Osteocyte (in vitro differentiated cells): ENCODE results near the gene PHOSPHO2. TPM values are rescaled to one million over a fixed set of nuclear protein-coding genes. Genes with fewer than 3 reads are reported as not detected.
A peak's percentile ranks its signal among the peaks of the same experiment; 100 is the strongest.

Source experiments
- DNase-seq: peaks from one replicate; pipeline ENCODE4 v3.0.0; 2021; ENCODE audit warnings: mixed read lengths; ENCODE audit not compliant: unreplicated experiment; ENCODE audit errors: extremely low spot score
- H3K27ac Mint-ChIP-seq: one replicate; pipeline ENCODE4 v1.8.0; 2021; ENCODE audit warnings: mild to moderate bottlenecking, mixed read lengths; ENCODE audit not compliant: unreplicated experiment
- H3K27me3 Mint-ChIP-seq: one replicate; pipeline ENCODE4 v1.8.0; 2021; ENCODE audit warnings: mixed read lengths; ENCODE audit not compliant: unreplicated experiment
- H3K36me3 Mint-ChIP-seq: one replicate; pipeline ENCODE4 v1.8.0; 2021; ENCODE audit warnings: mixed read lengths; ENCODE audit not compliant: unreplicated experiment
- H3K4me1 Mint-ChIP-seq: one replicate; pipeline ENCODE4 v1.8.0; 2021; ENCODE audit warnings: mixed read lengths; ENCODE audit not compliant: unreplicated experiment
- H3K4me3 Mint-ChIP-seq: one replicate; pipeline ENCODE4 v1.8.0; 2021; ENCODE audit warnings: mild to moderate bottlenecking, moderate library complexity, mixed read lengths; ENCODE audit not compliant: unreplicated experiment
- H3K9me3 Mint-ChIP-seq: one replicate; pipeline ENCODE4 v1.8.0; 2021; ENCODE audit warnings: mixed read lengths; ENCODE audit not compliant: unreplicated experiment
- CTCF ChIP-seq: fragments of 200-600 bp; sonication (generic); IDR thresholded peaks from 2 replicates; pipeline ENCODE4 v1.5.0; 2021; ENCODE audit warnings: antibody characterized with exemption, mild to moderate bottlenecking, moderate library complexity
- total RNA-seq: library from RNA; stranded (reverse); gene quantifications from 2 replicates; pipeline ENCODE4 v1.2.1, GENCODE V29; 2021

PHOSPHO2 gene
- total RNA-seq, 1 donor from 2014 or later, result 4.8 TPM

DNA sequence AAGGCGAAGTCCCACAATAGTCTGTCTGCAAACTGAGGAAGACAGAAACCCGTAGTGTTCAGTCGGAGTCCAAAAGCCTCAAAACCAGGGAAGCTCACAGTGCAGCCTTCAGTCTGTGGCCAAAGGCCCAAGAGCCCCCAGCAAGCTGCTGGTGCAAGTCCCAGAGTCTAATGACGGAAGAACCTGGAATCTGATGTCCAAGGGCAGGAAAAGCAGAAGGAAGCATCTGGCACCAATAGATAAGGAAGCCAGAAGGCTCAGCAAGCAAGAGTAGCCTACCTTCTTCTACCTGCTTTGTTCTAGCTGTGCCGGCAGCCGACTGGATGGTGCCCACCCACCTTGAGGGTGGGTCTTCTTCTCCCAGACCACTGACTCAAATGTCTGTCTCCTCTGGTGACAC is 21.9 kb upstream of the PHOSPHO2 start:
- no peaks in the 10 kb centered on the region for H3K36me3 Mint-ChIP-seq
- H3K9me3 Mint-ChIP-seq, result no peaks in the 10 kb centered on the region
- no peaks in the 10 kb centered on the region for H3K4me1 Mint-ChIP-seq
- H3K4me3 Mint-ChIP-seq, result no peak overlapping the region
- no peak for DNase-seq
- no peaks in the 10 kb centered on the region for H3K27me3 Mint-ChIP-seq
- TF ChIP-seq CTCF, result no peak
- H3K27ac Mint-ChIP-seq, result no peak overlapping the region

- H3K36me3 Mint-ChIP-seq, result no peaks in the 10 kb centered on the region
- no peaks in the 10 kb centered on the region for H3K4me1 Mint-ChIP-seq
- no peaks in the 10 kb centered on the region for H3K9me3 Mint-ChIP-seq
- H3K27me3 Mint-ChIP-seq, result no peaks in the 10 kb centered on the region
- DNase-seq, result no peak
- no peak overlapping the region for H3K4me3 Mint-ChIP-seq
- no peak overlapping the region for H3K27ac Mint-ChIP-seq
- TF ChIP-seq CTCF, result no peak
These were observed 21.2 kb upstream of the PHOSPHO2 start for GRCh38 chr2:169673106-169673505.

- no peak overlapping the region for H3K4me3 Mint-ChIP-seq
- no peaks in the 10 kb centered on the region for H3K4me1 Mint-ChIP-seq
- no peak for DNase-seq
- no peak for TF ChIP-seq CTCF
- no peak overlapping the region for H3K27ac Mint-ChIP-seq
- H3K9me3 Mint-ChIP-seq, result no peaks in the 10 kb centered on the region
- H3K27me3 Mint-ChIP-seq, result no peaks in the 10 kb centered on the region
- H3K36me3 Mint-ChIP-seq, result no peaks in the 10 kb centered on the region
These were observed 20.3 kb upstream of the PHOSPHO2 start for GRCh38 chr2:169673921-169674320.

- TF ChIP-seq CTCF, result peak; percentile 25
- Mint-ChIP-seq H3K4me3 (no peak overlapping the region), H3K27ac (no peak overlapping the region), H3K36me3 (no peaks in the 10 kb centered on the region), H3K4me1 (no peaks in the 10 kb centered on the region), H3K9me3 (peaks cover 12% of the 10 kb centered on the region), H3K27me3 (peaks cover 7% of the 10 kb centered on the region)
- no peak for DNase-seq
These were observed 17.9 kb upstream of the PHOSPHO2 start for GRCh38 chr2:169676357-169676756.

- Mint-ChIP-seq H3K27ac (no peak overlapping the region), H3K36me3 (no peaks in the 10 kb centered on the region), H3K4me1 (no peaks in the 10 kb centered on the region), H3K9me3 (peaks cover 12% of the 10 kb centered on the region), H3K4me3 (no peak overlapping the region), H3K27me3 (peaks cover 11% of the 10 kb centered on the region)
- DNase-seq, result no peak
- no peak for TF ChIP-seq CTCF
These were observed 17.4 kb upstream of the PHOSPHO2 start for GRCh38 chr2:169676850-169677249.
